HepG2 (cell line): ENCODE data around the gene NFRKB. TPM values are rescaled to one million over a fixed set of nuclear protein-coding genes. Genes with fewer than 3 reads are reported as not detected.

ENCODE experiments used
- ATAC-seq: fragments of 200-7000 bp; cut with Tn5 transposase; 3 replicates; pipeline ENCODE4 v1.9.1; 2020; ENCODE audit warnings: mild to moderate bottlenecking, moderate library complexity
- BruUV-seq: library from RNA; stranded (reverse); fragments of 400-500 nt; replicated peaks from 2 replicates; lab custom pipeline; 2021; lab: Mats Ljungman, UMichigan
- CTCF ChIA-PET: fragments of 300-600 bp; formaldehyde crosslinking; extraction: SDS; loops from one replicate; lab custom pipeline; 2021; ENCODE audit warnings: low total read pairs, inconsistent platforms, low intra/inter-chr PET ratio; lab: Yijun Ruan, JAX
- POLR2A ChIA-PET: fragments of 350-600 bp; sonication (Branson Sonifier 250); formaldehyde crosslinking; loops from one replicate; lab custom pipeline; 2020; ENCODE audit warnings: antibody characterized with exemption, inconsistent platforms; lab: Yijun Ruan, JAX
- DNase-seq: peaks from one replicate; pipeline ENCODE4 v3.0.0-alpha.2; 2015; ENCODE audit warnings: low spot score
- FAIRE-seq: peaks from 3 replicates; lab custom pipeline; 2011; peaks lifted over from hg19 to GRCh38; lab: Jason Lieb, UNC
- H2AFZ ChIP-seq: one replicate; pipeline ENCODE4 v1.6.1; 2011; ENCODE audit warnings: low read length, inconsistent platforms
- H3K27ac ChIP-seq: fragments of 300-600 bp; 3 replicates; pipeline ENCODE4 v1.8.0; 2011; ENCODE audit warnings: mixed run types, mild to moderate bottlenecking, mixed read lengths, low read length, inconsistent platforms; ENCODE audit not compliant: insufficient read depth; ENCODE audit errors: extremely low read length
- H3K27me3 ChIP-seq, 2 experiments: fragments of 200-600 bp in 1 of 2; 2 replicates in 1 of 2; 3 replicates in 1 of 2; pipeline versions ENCODE4 v1.6.0 to v1.8.0; 2011; ENCODE audit warnings: low read length in 2 of 2, mild to moderate bottlenecking in 2 of 2, moderate library complexity in 2 of 2, inconsistent platforms in 1 of 2; ENCODE audit not compliant: insufficient read depth in 2 of 2, control insufficient read depth in 1 of 2
- H3K36me3 ChIP-seq, 2 experiments: fragments of 200-600 bp in 1 of 2; replicated peaks in 1 of 2; 2 replicates in 1 of 2; 3 replicates in 1 of 2; pipeline versions ENCODE4 v1.5.1 to v1.8.0; 2011; ENCODE audit warnings: low read length in 2 of 2, inconsistent platforms in 1 of 2; ENCODE audit not compliant: insufficient read depth in 2 of 2, control insufficient read depth in 1 of 2
- H3K4me1 ChIP-seq: 2 replicates; pipeline ENCODE4 v1.5.1; 2012; ENCODE audit warnings: low read length, inconsistent platforms; ENCODE audit not compliant: insufficient read depth
- H3K4me2 ChIP-seq: 2 replicates; pipeline ENCODE4 v1.6.0; 2011; ENCODE audit warnings: low read depth, low read length, inconsistent platforms
- H3K4me3 ChIP-seq, 3 experiments: fragments of 200-600 bp in 1 of 3; sonication (generic), shearing (Covaris generic) in 1 of 3; replicated peaks in 1 of 3; 2 replicates each; pipeline ENCODE4 v1.5.1; 2011 to 2016; ENCODE audit warnings: low read length in 3 of 3, inconsistent platforms in 2 of 3, low read depth in 2 of 3, mild to moderate bottlenecking in 2 of 3, control low read depth in 1 of 3, mixed read lengths in 1 of 3; ENCODE audit not compliant: insufficient read depth in 1 of 3
- H3K79me2 ChIP-seq: one replicate; pipeline ENCODE4 v1.6.1; 2011; ENCODE audit warnings: low read length, inconsistent platforms; ENCODE audit not compliant: insufficient read depth
- H3K9ac ChIP-seq: 2 replicates; pipeline ENCODE4 v1.6.0; 2011; ENCODE audit warnings: mild to moderate bottlenecking, low read depth, low read length, inconsistent platforms; ENCODE audit not compliant: insufficient read depth
- H3K9me3 ChIP-seq: 2 replicates; pipeline ENCODE4 v1.5.1; 2012; ENCODE audit warnings: mild to moderate bottlenecking, low read length
- H4K20me1 ChIP-seq: 2 replicates; pipeline ENCODE4 v1.6.0; 2011; ENCODE audit warnings: inconsistent platforms, mild to moderate bottlenecking, low read length, moderate library complexity; ENCODE audit not compliant: insufficient read depth
- DR1 ChIP-seq: sonication (generic); formaldehyde crosslinking; IDR thresholded peaks from 2 replicates; pipeline ENCODE4 v1.8.0; 2021; ENCODE audit warnings: mild to moderate bottlenecking, missing genetic modification reagents, inconsistent platforms
- HMGXB3 ChIP-seq: sonication (generic); formaldehyde crosslinking; IDR thresholded peaks from 2 replicates; pipeline ENCODE4 v1.4.0; 2020; ENCODE audit warnings: missing genetic modification reagents, borderline replicate concordance
- MAZ ChIP-seq, 2 experiments: sonication (generic) in 1 of 2; formaldehyde crosslinking in 1 of 2; IDR thresholded peaks; 2 replicates each; pipeline versions ENCODE4 v1.5.0 to v1.6.1; 2012 to 2020; ENCODE audit warnings: low read depth in 2 of 2, mild to moderate bottlenecking in 2 of 2, borderline replicate concordance in 1 of 2, improper control_type of control experiment in 1 of 2, low read length in 1 of 2, missing genetic modification reagents in 1 of 2, moderate library complexity in 1 of 2
- SP140L ChIP-seq: sonication (generic); formaldehyde crosslinking; IDR thresholded peaks from 2 replicates; pipeline ENCODE4 v1.4.0; 2020; ENCODE audit warnings: missing genetic modification reagents, borderline replicate concordance
- U2AF2 ChIP-seq: fragments of 200-400 bp; formaldehyde crosslinking; IDR thresholded peaks from 2 replicates; pipeline ENCODE4 v1.6.1; 2017; ENCODE audit warnings: low read depth, mild to moderate bottlenecking, low read length
- ZNF136 ChIP-seq: sonication (generic); formaldehyde crosslinking; IDR thresholded peaks from 2 replicates; pipeline ENCODE4 v1.8.1; 2022; ENCODE audit warnings: low read depth, mild to moderate bottlenecking, moderate library complexity, missing genetic modification reagents
- ZNF276 ChIP-seq: sonication (generic); formaldehyde crosslinking; IDR thresholded peaks from 2 replicates; pipeline ENCODE4 v1.4.0; 2020; ENCODE audit warnings: mild to moderate bottlenecking, low read depth, missing genetic modification reagents
- ZNF546 ChIP-seq: sonication (generic); formaldehyde crosslinking; conservative IDR thresholded peaks from 2 replicates; pipeline ENCODE4 v1.8.1; 2023; ENCODE audit warnings: mild to moderate bottlenecking, missing genetic modification reagents
- ZNF563 ChIP-seq: sonication (generic); formaldehyde crosslinking; IDR thresholded peaks from 2 replicates; pipeline ENCODE4 v1.8.0; 2022; ENCODE audit warnings: mild to moderate bottlenecking, moderate library complexity, missing genetic modification reagents
- WGBS: methylation state at CpG from one replicate; pipeline ENCODE4 v1.1.6; 2017; ENCODE audit warnings: low lambda C conversion rate; 5-methylcytosine and 5-hydroxymethylcytosine counted together
- in situ Hi-C: cut with HindIII; loops from 2 replicates; pipeline ENCODE4 v1.10.0; 2017; ENCODE audit warnings: low pct_unique_long_range_greater_than_20kb; ENCODE audit not compliant: extremely low pct_ligation_motif_present
- intact Hi-C: fragments of 100-400 bp; cut with micrococcal nuclease; formaldehyde crosslinking; loops from one replicate; pipeline ENCODE4 v1.10.0; 2022; ENCODE audit not compliant: unreplicated experiment
- polyA plus RNA-seq, 8 experiments: library from polyadenylated mRNA; depleted of rRNA in 3 of 8; stranded (reverse) in 7 of 8; unstranded in 1 of 8; fragments of >200 nt; fragmentation: Illumina TruSeq in 4 of 8; extraction: Trizol in 4 of 8; gene quantifications; 2 replicates each; pipeline versions ENCODE4 v1.2.1 to v1.2.3, GENCODE V29; 2011 to 2016; ENCODE audit warnings: low read depth in 4 of 8, missing spikeins in 1 of 8, mixed read lengths in 1 of 8; ENCODE audit not compliant: insufficient read depth in 1 of 8
- total RNA-seq, 5 experiments: library from RNA; depleted of rRNA; stranded (reverse); fragments of >200 nt; fragmentation: Illumina TruSeq; extraction: Trizol; gene quantifications; 2 replicates each; pipeline ENCODE4 v1.2.3, GENCODE V29; 2016; ENCODE audit warnings: low read depth in 1 of 5

NFRKB gene
- total and polyA plus RNA-seq, 2 of the 13 experiments (the other 11 are each of a cell fraction or from before 2014, with no cell fraction given), result 22.9 to 23.7 TPM

GRCh38 chr11:129910360-129910759 is 15.0 kb upstream of the NFRKB start:
- intact Hi-C loops (no loop called here), in situ Hi-C loops (no loop called here)
- Histone ChIP-seq H3K79me2 (no peaks in the 10 kb centered on the region), H3K4me3 (no peak overlapping the region), H3K4me2 (no peak overlapping the region), H3K9ac (no peak overlapping the region), H3K9me3 (no peaks in the 10 kb centered on the region), H3K36me3 (peaks cover 22 to 54% of the 10 kb centered on the region in 2 experiments), H3K27ac (no peak overlapping the region), H3K27me3 (no peaks in the 10 kb centered on the region), H3K4me1 (no peaks in the 10 kb centered on the region), H2AFZ (no peak overlapping the region), H4K20me1 (no peaks in the 10 kb centered on the region)
- ChIA-PET CTCF (no interaction called here), POLR2A (no interaction called here)
- no peak for DNase-seq
- no peak for TF ChIP-seq HMGXB3 (CRISPR knock-in tag)
- TF ChIP-seq U2AF2, result no peak
- TF ChIP-seq DR1 (CRISPR knock-in tag), result no peak
- TF ChIP-seq ZNF546, result no peak
- no peak for TF ChIP-seq ZNF136
- no peak for TF ChIP-seq SP140L (CRISPR knock-in tag)
- no peak for TF ChIP-seq MAZ (IDR thresholded peaks at IDR 0.05; ENCODE audit: borderline replicate concordance, low read depth, low read length)
- TF ChIP-seq MAZ (CRISPR knock-in tag; IDR thresholded peaks at IDR 0.05; ENCODE audit: low read depth), result no peak
- TF ChIP-seq ZNF563, result no peak
- no peak for TF ChIP-seq ZNF276 (CRISPR knock-in tag)
- no peak for ATAC-seq
- no peak for FAIRE-seq
- 95% methylated on average over 7 of the region's 7 CpGs for WGBS
- no TSS peak for BruUV-seq
